ENCODE measurements around the gene UMODL1. TPM values are rescaled to one million over a fixed set of nuclear protein-coding genes. Genes with fewer than 3 reads are reported as not detected.

Gene UMODL1
- total RNA-seq, 1 experiment from 2014 or later: not detected

DNA sequence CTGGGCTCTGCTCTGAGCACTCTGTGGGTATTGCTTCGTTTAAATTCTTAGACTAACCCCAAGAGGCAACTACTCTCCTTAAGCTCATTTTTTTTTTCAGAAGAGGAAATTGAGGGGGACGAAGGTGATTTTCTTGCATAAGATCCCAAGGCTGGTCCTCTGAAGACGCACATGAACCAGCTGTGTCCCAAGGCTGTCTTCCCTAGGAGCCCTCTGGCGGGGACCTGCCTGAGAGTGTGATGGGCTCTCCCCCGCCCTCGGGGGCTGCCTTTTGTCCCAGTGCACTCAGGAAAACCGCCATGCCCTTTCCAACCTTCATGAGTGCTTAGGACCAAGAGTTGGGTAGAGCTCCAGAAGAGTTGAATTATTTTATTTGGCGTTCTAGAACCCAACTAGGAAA is 21.7 kb downstream of the UMODL1 start:
- H3K36me3 ChIP-seq (ENCODE audit: low read depth): no peaks in the 10 kb centered on the region
- no peak for DNase-seq
- no peaks in the 10 kb centered on the region for H3K79me2 ChIP-seq (ENCODE audit: low read depth)
- BruUV-seq (replicated peaks): no TSS peak
- no peak overlapping the region for H2AFZ ChIP-seq
- H3K4me3 ChIP-seq: no peak overlapping the region
- TF ChIP-seq EZH2 (IDR thresholded peaks at IDR 0.05; ENCODE audit: low read depth): no peak
- TF ChIP-seq, protein P1, sequence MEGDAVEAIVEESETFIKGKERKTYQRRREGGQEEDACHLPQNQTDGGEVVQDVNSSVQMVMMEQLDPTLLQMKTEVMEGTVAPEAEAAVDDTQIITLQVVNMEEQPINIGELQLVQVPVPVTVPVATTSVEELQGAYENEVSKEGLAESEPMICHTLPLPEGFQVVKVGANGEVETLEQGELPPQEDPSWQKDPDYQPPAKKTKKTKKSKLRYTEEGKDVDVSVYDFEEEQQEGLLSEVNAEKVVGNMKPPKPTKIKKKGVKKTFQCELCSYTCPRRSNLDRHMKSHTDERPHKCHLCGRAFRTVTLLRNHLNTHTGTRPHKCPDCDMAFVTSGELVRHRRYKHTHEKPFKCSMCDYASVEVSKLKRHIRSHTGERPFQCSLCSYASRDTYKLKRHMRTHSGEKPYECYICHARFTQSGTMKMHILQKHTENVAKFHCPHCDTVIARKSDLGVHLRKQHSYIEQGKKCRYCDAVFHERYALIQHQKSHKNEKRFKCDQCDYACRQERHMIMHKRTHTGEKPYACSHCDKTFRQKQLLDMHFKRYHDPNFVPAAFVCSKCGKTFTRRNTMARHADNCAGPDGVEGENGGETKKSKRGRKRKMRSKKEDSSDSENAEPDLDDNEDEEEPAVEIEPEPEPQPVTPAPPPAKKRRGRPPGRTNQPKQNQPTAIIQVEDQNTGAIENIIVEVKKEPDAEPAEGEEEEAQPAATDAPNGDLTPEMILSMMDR (conservative IDR thresholded peaks at IDR 0.05): no peak
- intact Hi-C loops (cut with micrococcal nuclease; ENCODE audit: unreplicated experiment): loop anchor here (5.0 kb wide), 1 partner anchor 135 kb away; no protein-coding TSS in a partner anchor
- peaks cover 15% of the 10 kb centered on the region for H3F3A ChIP-seq (ENCODE audit: insufficient read depth, low read depth)
- no peak overlapping the region for H3K4me2 ChIP-seq
- H4K20me1 ChIP-seq (ENCODE audit: insufficient read depth): no peaks in the 10 kb centered on the region
- H3K27me3 ChIP-seq (ENCODE audit: insufficient read depth, low read depth): no peaks in the 10 kb centered on the region
- ChIA-PET POLR2A (ENCODE audit: unreplicated experiment) (no interaction called here), CTCF (interaction anchor here (0.5 kb wide), 1 partner anchor 270 kb away, joined by 3 read pairs; no protein-coding TSS in a partner anchor)
- H3K9me2 ChIP-seq (ENCODE audit: insufficient read depth): no peaks in the 10 kb centered on the region
- no peak overlapping the region for H3K27ac ChIP-seq
- H3K4me1 ChIP-seq (replicated peaks; ENCODE audit: insufficient read depth): peaks cover 29% of the 10 kb centered on the region
- no peaks in the 10 kb centered on the region for H3K9me3 ChIP-seq (ENCODE audit: insufficient read depth, low read depth)

DNA sequence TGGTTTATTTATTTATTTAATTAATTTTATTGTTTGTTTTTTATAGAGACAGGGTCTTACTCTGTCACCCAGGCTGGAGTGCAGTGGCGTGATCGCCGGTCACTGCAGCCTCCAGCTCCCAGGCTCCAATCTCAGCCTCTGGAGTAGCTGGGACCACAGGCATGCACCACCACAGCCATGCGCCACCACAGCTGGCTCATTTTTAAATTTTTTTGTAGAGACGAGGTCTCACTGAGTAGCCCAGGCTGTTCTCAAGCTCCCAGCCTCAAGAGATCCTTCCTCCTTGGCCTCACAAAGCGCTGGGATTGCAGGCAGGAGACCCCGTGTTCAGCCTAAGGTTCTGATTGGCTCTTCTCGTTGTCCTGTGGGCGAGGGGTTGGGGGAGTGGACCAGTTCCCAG is 22.1 kb downstream of the UMODL1 start:
- no peaks in the 10 kb centered on the region for H4K20me1 ChIP-seq (ENCODE audit: insufficient read depth)
- intact Hi-C loops (cut with micrococcal nuclease; ENCODE audit: unreplicated experiment): loop anchor here (5.0 kb wide), 1 partner anchor 136 kb away; no protein-coding TSS in a partner anchor
- no TSS peak for BruUV-seq (replicated peaks)

DNA sequence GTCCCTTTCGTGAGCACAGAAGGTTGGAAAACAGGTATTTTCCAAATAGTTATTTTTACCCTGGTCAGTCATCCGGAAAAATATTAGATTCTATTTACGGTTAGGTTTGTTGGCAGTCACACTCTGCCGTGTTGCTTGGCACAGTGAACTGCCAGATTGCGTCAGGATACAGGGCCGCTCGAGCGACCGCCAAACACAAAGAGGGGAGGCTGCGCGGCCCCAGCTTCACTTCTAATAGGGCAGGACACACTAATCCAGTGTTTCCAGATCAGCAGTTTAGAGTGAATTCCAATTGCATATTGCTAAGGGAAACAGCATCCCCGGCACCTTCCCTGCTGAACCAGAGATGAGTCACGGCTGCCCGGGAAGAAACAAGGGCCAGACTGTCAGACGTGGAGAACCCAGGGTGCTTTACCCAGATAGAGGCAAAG is 22.9 kb downstream of the UMODL1 start:
- Histone ChIP-seq H3F3A (ENCODE audit: insufficient read depth, low read depth) (peaks cover 22% of the 10 kb centered on the region), H3K36me3 (ENCODE audit: low read depth) (no peaks in the 10 kb centered on the region), H3K9me3 (ENCODE audit: insufficient read depth, low read depth) (no peaks in the 10 kb centered on the region), H3K27ac (peak overlapping the region; percentile 75), H3K9me2 (ENCODE audit: insufficient read depth) (no peaks in the 10 kb centered on the region), H3K27me3 (ENCODE audit: insufficient read depth, low read depth) (no peaks in the 10 kb centered on the region), H3K4me3 (peak overlapping the region; percentile 24; the same call in 1 of the 2 replicates), H2AFZ (peak overlapping the region; percentile 15; the same call in 1 of the 2 replicates), H3K79me2 (ENCODE audit: low read depth) (no peaks in the 10 kb centered on the region), H4K20me1 (ENCODE audit: insufficient read depth) (no peaks in the 10 kb centered on the region), H3K4me2 (peak overlapping the region; percentile 68), H3K4me1 (replicated peaks; ENCODE audit: insufficient read depth) (peaks cover 37% of the 10 kb centered on the region)
- ChIA-PET CTCF (interaction anchor here (1.0 kb wide), 1 partner anchor 32 kb away, joined by 3 read pairs; no protein-coding TSS in a partner anchor), POLR2A (ENCODE audit: unreplicated experiment) (interaction anchor here (0.6 kb wide), 1 partner anchor 414 kb away, joined by 6 read pairs; no protein-coding TSS in a partner anchor)
- TF ChIP-seq, protein P1 (conservative IDR thresholded peaks at IDR 0.05): no peak
- no peak for TF ChIP-seq EZH2 (IDR thresholded peaks at IDR 0.05; ENCODE audit: low read depth)
- intact Hi-C loops (cut with micrococcal nuclease; ENCODE audit: unreplicated experiment): loop anchor here (2.0 to 5.0 kb wide), 2 partner anchors 37 to 137 kb away; no protein-coding TSS in a partner anchor
- BruUV-seq (replicated peaks): no TSS peak
- DNase-seq: peak; percentile 75 to 90

More for the DNA sequence above, 22.1 kb downstream of the UMODL1 start:
- DNase-seq: no peak
- ChIA-PET POLR2A (ENCODE audit: unreplicated experiment) (no interaction called here), CTCF (interaction anchor here (0.5 kb wide), 1 partner anchor 270 kb away, joined by 3 read pairs; no protein-coding TSS in a partner anchor)
- Histone ChIP-seq H3K4me3 (no peak overlapping the region), H3K27ac (peak overlapping the region; percentile 75), H3K9me3 (ENCODE audit: insufficient read depth, low read depth) (no peaks in the 10 kb centered on the region), H3K36me3 (ENCODE audit: low read depth) (no peaks in the 10 kb centered on the region), H3F3A (ENCODE audit: insufficient read depth, low read depth) (peaks cover 18% of the 10 kb centered on the region), H2AFZ (no peak overlapping the region), H3K4me1 (replicated peaks; ENCODE audit: insufficient read depth) (peaks cover 33% of the 10 kb centered on the region), H3K27me3 (ENCODE audit: insufficient read depth, low read depth) (no peaks in the 10 kb centered on the region), H3K4me2 (peak overlapping the region; percentile 68), H3K9me2 (ENCODE audit: insufficient read depth) (no peaks in the 10 kb centered on the region), H3K79me2 (ENCODE audit: low read depth) (no peaks in the 10 kb centered on the region)
- TF ChIP-seq, protein P1 (conservative IDR thresholded peaks at IDR 0.05): no peak
- TF ChIP-seq EZH2 (IDR thresholded peaks at IDR 0.05; ENCODE audit: low read depth): no peak
